Mucosa of descending colon (tissue), 3 donors: Measurements from ENCODE around the gene MRAS. TPM values are rescaled to one million over a fixed set of nuclear protein-coding genes. Genes with fewer than 3 reads are reported as not detected.
A peak's percentile ranks its signal among the peaks of the same experiment; 100 is the strongest.

Experiments
- ATAC-seq: fragments of 200-7000 bp; cut with Tn5 transposase; one replicate; pipeline ENCODE4 v1.9.1; 2020; ENCODE audit warnings: mild to moderate bottlenecking, moderate library complexity
- DNase-seq, 3 donors: peaks; one replicate each; pipeline ENCODE4 v3.0.0-alpha.2; 2020
- H3K36me3 ChIP-seq: fragments of 200-600 bp; one replicate; pipeline ENCODE4 v1.8.0; 2021; ENCODE audit warnings: low read depth, mild to moderate bottlenecking
- H3K4me1 ChIP-seq: fragments of 200-600 bp; one replicate; pipeline ENCODE4 v1.8.0; 2021; ENCODE audit warnings: low read depth, mild to moderate bottlenecking
- H3K4me3 ChIP-seq: fragments of 200-600 bp; one replicate; pipeline ENCODE4 v1.8.0; 2021; ENCODE audit warnings: mild to moderate bottlenecking
- H3K9me3 ChIP-seq: fragments of 200-600 bp; one replicate; pipeline ENCODE4 v1.8.0; 2021; ENCODE audit warnings: mild to moderate bottlenecking
- CTCF ChIP-seq: fragments of 200-600 bp; IDR thresholded peaks from one replicate; pipeline ENCODE4 v1.8.0; 2022; ENCODE audit warnings: antibody characterized with exemption, mild to moderate bottlenecking
- intact Hi-C, 2 donors: fragments of 100-400 bp; cut with DNase I in 1 of 2; cut with micrococcal nuclease in 1 of 2; formaldehyde crosslinking; loops; one replicate each; pipeline versions ENCODE4 v1.11.0 to v1.11.1; 2022; cut with DNase I, micrococcal nuclease
- total RNA-seq, 3 donors: library from RNA; stranded (reverse); fragmentation: NEBNext Ultra II Directional in 2 of 3; extraction: Animal tissue kit (Norgen Biotek cat#: 25700) in 2 of 3; gene quantifications; one replicate each; pipeline versions ENCODE4 v1.2.1 to v1.2.4, GENCODE V29; 2021 to 2023
- donor health status: DM: no; HTN: no; CAD: no; lungs with moderate emphysema.
- donor health status: DM: no; HTN: no; CAD: no.
- donor health status: DM: no; HTN: yes; CAD: no.

Gene MRAS
- total RNA-seq, 3 donors from 2014 or later = 2.5 to 37.6 (median 4.6) TPM

- DNase-seq (peak in 2 of 3 donors; percentile 17 to 34), ATAC-seq (peak; percentile 53)
- Histone ChIP-seq H3K36me3 (no peaks in the 10 kb centered on the region), H3K9me3 (no peaks in the 10 kb centered on the region), H3K4me1 (no peaks in the 10 kb centered on the region), H3K4me3 (no peak overlapping the region)
- no peak for TF ChIP-seq CTCF
- intact Hi-C loops = no loop called here
These were observed 19.5 kb downstream of the MRAS start for GRCh38 chr3:138367911-138368310.

DNA sequence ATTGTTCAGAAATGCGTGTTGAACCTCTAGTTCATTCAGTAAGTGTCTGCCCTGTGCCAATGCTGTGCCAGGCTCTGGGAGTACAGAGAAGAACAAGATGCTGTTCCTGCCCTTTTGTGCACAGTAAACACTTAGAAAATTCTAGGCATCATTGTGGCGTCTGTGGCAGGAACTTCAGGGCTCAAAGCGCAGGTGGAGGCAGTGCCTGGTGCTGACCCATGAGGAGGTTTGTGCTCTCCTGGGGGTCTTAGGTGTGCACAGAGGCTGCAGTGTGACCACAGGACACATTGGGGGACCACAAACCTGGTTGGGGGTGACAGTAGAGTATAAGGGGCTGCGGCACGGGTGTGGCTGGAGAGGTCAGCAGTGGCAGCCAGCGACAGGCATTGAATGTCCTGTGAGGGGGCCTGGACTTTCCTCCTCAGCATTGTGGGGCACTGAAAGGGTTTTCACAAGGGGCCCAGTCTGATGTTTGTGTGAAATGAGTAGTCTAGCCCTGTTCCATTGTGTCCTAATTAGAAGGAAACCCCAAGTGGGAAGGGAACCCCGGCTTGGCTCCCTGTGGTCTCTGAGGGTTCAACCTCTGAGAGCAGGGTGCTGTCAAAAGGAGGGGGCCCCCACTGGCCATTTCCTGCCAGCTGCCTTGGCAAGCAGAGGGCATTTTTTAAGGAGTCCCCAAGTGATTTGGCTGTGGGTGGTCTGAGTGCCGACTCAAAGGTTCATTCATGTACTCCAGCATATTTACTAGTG lies 20.9 kb downstream of the MRAS start:
- DNase-seq = no peak
- intact Hi-C loops = no loop called here

DNA sequence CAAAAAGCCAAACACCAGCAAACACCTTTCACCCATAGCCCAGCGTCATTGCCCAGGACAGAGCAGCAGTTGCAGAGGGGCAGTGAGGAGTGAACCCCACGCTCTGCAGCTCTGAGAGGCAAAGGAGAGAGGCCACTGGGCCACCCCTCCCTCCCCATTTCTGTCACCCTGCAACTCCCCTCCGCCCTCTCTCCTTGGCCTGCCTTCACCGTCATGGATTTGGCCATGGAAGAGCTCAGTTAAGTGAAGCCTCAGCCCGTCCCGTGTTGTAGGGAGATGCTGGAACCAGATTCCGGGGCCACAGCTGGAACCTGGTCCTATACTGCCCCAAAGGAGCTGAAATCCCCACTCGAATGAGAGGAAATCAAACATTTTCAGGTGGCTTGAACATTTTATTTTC lies 21.9 kb downstream of the MRAS start:
- DNase-seq (no peak), ATAC-seq (no peak)
- Histone ChIP-seq H3K4me1 (no peaks in the 10 kb centered on the region), H3K9me3 (no peaks in the 10 kb centered on the region), H3K4me3 (no peak overlapping the region), H3K36me3 (no peaks in the 10 kb centered on the region)
- intact Hi-C loops = no loop called here
- TF ChIP-seq CTCF = no peak

More for the DNA sequence above, 20.9 kb downstream of the MRAS start:
- no peak for ATAC-seq
- H3K9me3 ChIP-seq = no peaks in the 10 kb centered on the region
- TF ChIP-seq CTCF = no peak
- H3K4me1 ChIP-seq = no peaks in the 10 kb centered on the region
- H3K4me3 ChIP-seq = no peak overlapping the region
- no peaks in the 10 kb centered on the region for H3K36me3 ChIP-seq

DNA sequence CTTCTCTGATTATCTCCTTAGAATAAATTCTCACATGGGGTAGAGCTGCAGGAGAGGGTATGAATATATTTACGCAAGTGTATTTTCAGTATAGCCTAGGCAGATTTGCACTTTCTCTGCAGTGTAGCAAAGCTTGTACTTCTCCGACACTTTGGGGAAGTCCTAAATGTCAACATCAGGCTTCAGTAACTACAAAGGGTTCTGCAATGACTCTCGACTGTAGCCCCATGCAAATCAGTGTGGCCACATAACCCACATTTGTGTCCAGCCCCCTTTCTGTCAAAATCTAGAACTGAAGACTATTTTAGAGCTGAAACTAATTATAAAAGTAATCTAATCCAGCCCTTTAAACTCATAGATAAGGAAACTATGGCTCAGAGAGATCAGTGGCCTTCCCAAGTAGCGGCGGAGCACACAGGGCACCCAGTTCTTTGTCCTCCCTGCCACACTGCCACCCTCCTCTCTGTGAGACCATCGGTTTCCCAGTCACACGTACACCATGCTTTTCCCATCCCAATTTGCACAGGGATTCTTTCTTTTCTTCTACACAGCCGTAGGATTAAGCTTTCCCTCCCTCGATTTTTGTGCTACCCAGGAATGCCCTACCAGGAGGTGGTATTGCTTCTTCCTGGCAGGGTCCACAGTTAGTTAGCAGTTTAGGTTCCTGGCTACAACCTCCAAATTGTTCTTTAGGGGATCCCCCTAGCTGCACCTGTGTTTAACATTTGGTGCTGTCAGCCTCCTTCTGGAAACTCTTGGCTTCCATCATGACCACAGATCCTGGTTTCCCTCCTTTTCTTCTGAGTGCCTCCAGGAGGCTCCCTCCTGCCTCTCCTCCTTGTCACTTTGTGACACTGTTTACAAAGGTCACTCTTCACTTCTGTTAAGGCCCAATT lies 22.9 kb downstream of the MRAS start:
- H3K4me1 ChIP-seq = no peaks in the 10 kb centered on the region
- intact Hi-C loops = no loop called here
- TF ChIP-seq CTCF = no peak
- no peaks in the 10 kb centered on the region for H3K9me3 ChIP-seq
- no peak overlapping the region for H3K4me3 ChIP-seq
- ATAC-seq = peak; percentile 56
- no peaks in the 10 kb centered on the region for H3K36me3 ChIP-seq
- DNase-seq = peak in 1 of 3 donors; percentile 12

DNA sequence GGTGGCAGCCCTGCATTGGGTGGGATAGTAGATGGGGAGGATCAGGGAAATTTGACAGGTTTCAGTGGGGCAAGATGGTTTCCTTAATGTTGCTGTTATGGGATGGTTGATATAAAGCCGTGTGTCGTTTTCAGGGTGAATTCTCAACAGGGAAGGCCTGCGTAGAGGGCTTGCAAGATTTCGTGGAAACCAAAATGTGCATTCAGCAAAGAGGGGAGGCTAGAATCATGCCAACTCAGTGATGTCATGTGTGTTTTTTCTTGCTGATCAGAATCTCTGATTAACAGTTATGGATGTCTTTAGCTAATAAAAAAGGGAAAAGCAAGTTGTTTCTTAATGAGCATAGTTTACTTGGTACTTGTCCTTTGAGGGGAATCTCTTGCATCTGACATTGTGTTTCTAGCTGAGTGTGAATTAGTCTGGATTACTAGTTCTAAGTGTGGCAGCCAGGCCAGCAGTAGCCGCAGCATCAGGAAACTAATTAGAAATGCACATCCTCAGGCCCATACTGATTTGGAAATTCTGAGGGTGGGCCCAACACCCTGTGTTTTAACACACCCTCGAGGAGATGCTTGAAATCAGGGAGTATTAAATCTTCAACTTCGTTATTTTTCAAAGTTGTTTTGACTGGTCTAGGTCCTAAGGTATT lies 24.8 kb downstream of the MRAS start:
- no peaks in the 10 kb centered on the region for H3K36me3 ChIP-seq

More for the DNA sequence above, 24.8 kb downstream of the MRAS start:
- Histone ChIP-seq H3K4me3 (no peak overlapping the region), H3K4me1 (no peaks in the 10 kb centered on the region), H3K9me3 (no peaks in the 10 kb centered on the region)
- ATAC-seq (no peak), DNase-seq (no peak)
- intact Hi-C loops = no loop called here
- TF ChIP-seq CTCF = no peak
